Vagina (tissue), 2 donors: ENCODE results near the gene KRT6B. TPM values are rescaled to one million over a fixed set of nuclear protein-coding genes. Genes with fewer than 3 reads are reported as not detected.

Source experiments
- DNase-seq, 2 donors: peaks; one replicate each; pipeline ENCODE4 v3.0.0-alpha.2; 2017; ENCODE audit errors: extremely low spot score in 2 of 2
- H3K27ac ChIP-seq: fragments of 200-600 bp; sonication (generic); one replicate; pipeline ENCODE4 v1.5.1; 2019
- H3K27me3 ChIP-seq: fragments of 200-600 bp; sonication (generic); one replicate; pipeline ENCODE4 v1.5.1; 2019
- H3K36me3 ChIP-seq, 2 donors: fragments of 200-600 bp; sonication (generic); one replicate each; pipeline ENCODE4 v1.5.1; 2017 to 2019
- H3K4me1 ChIP-seq: fragments of 200-600 bp; sonication (generic); one replicate; pipeline ENCODE4 v1.5.1; 2019
- H3K4me3 ChIP-seq, 2 donors: fragments of 200-600 bp; sonication (generic); 1 replicate in 1 of 2; 2 replicates in 1 of 2; pipeline ENCODE4 v1.5.1; 2016 to 2019
- H3K9me3 ChIP-seq: fragments of 200-600 bp; sonication (generic); one replicate; pipeline ENCODE4 v1.5.1; 2019
- POLR2A ChIP-seq, 2 donors: fragments of 450-650 bp; IDR thresholded peaks; one replicate each; pipeline ENCODE4 v1.6.1; 2017; ENCODE audit warnings: antibody characterized with exemption in 2 of 2, mild to moderate bottlenecking in 2 of 2, moderate library complexity in 2 of 2
- POLR2AphosphoS5 ChIP-seq, 2 donors: sonication (generic); formaldehyde crosslinking; IDR thresholded peaks; one replicate each; pipeline ENCODE4 v1.9.0; 2017; ENCODE audit warnings: antibody characterized with exemption in 2 of 2, mild to moderate bottlenecking in 2 of 2, low read depth in 1 of 2; ENCODE audit not compliant: insufficient read depth in 1 of 2
- intact Hi-C: fragments of 100-400 bp; cut with DNase I; formaldehyde crosslinking; loops from one replicate; pipeline ENCODE4 v1.15.1; 2023
- total RNA-seq: library from RNA; depleted of rRNA; stranded (reverse); fragments of >200 nt; gene quantifications from one replicate; pipeline ENCODE4 v1.2.3, GENCODE V29; 2016
- TF ChIP-seq, protein P1 (sequence below), 3 experiments: fragments of 450-650 bp in 2 of 3; fragments of 200-600 bp in 1 of 3; sonication (generic) in 1 of 3; IDR thresholded peaks; one replicate each; pipeline ENCODE4 v1.5.1; 2017 to 2019; ENCODE audit warnings: antibody characterized with exemption in 3 of 3, mild to moderate bottlenecking in 2 of 3, moderate library complexity in 2 of 3

KRT6B gene
- total RNA-seq, 1 donor from 2014 or later = 184 TPM

- no peaks in the 10 kb centered on the region for H3K9me3 ChIP-seq
- intact Hi-C loops = no loop called here
- no peaks in the 10 kb centered on the region for H3K36me3 ChIP-seq
- TF ChIP-seq POLR2A (IDR thresholded peaks at IDR 0.05) = no peak
- peak in 1 of 2 donors; percentile 63 for TF ChIP-seq POLR2AphosphoS5 (IDR thresholded peaks at IDR 0.05; ENCODE audit: insufficient read depth in 1 of 2, low read depth in 1 of 2)
- no peak within 1 kb of the TSS for H3K27ac ChIP-seq
- no peak for DNase-seq
- no peak within 1 kb of the TSS for H3K4me3 ChIP-seq
- H3K27me3 ChIP-seq = no peaks in the 10 kb centered on the region
- no peaks in the 10 kb centered on the region for H3K4me1 ChIP-seq
Measured at GRCh38 chr12:52473768-52474167, 21.8 kb upstream of the KRT6B start, which contains the start of gene KRT6C. TSS of gene KRT6C (minus strand) at chr12:52473805. CDS start at chr12:52473737, 68 bp downstream.

- Histone ChIP-seq H3K9me3 (no peaks in the 10 kb centered on the region), H3K4me3 (no peak overlapping the region), H3K36me3 (no peaks in the 10 kb centered on the region), H3K4me1 (no peaks in the 10 kb centered on the region), H3K27ac (no peak overlapping the region), H3K27me3 (no peaks in the 10 kb centered on the region)
- no peak for DNase-seq
- TF ChIP-seq POLR2A (IDR thresholded peaks at IDR 0.05) (no peak), POLR2AphosphoS5 (IDR thresholded peaks at IDR 0.05; ENCODE audit: insufficient read depth in 1 of 2, low read depth in 1 of 2) (no peak)
- TF ChIP-seq, protein P1, sequence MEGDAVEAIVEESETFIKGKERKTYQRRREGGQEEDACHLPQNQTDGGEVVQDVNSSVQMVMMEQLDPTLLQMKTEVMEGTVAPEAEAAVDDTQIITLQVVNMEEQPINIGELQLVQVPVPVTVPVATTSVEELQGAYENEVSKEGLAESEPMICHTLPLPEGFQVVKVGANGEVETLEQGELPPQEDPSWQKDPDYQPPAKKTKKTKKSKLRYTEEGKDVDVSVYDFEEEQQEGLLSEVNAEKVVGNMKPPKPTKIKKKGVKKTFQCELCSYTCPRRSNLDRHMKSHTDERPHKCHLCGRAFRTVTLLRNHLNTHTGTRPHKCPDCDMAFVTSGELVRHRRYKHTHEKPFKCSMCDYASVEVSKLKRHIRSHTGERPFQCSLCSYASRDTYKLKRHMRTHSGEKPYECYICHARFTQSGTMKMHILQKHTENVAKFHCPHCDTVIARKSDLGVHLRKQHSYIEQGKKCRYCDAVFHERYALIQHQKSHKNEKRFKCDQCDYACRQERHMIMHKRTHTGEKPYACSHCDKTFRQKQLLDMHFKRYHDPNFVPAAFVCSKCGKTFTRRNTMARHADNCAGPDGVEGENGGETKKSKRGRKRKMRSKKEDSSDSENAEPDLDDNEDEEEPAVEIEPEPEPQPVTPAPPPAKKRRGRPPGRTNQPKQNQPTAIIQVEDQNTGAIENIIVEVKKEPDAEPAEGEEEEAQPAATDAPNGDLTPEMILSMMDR (IDR thresholded peaks at IDR 0.05) = no peak
- intact Hi-C loops = no loop called here
Measured at GRCh38 chr12:52469853-52470252, 17.9 kb upstream of the KRT6B start.

DNA sequence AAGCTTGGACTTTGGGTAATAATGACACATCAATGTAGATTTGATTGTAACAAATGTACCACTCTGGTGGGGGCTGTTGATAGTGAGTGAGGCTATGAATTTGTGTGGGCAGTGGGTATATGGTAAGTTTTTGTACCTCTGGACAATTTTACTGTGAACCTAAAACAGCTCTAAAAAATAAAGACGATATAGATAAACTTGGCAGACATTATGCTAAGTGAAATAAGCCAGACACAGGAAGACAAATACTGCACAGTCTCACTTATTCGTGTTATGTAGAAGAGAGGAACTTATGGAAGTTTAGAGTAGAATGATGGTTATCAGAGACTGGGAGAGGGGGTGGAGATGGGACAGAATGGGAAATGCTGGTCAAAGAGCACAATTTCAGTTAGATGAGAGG lies 13.0 kb upstream of the KRT6B start:
- intact Hi-C loops = no loop called here
- Histone ChIP-seq H3K36me3 (no peaks in the 10 kb centered on the region), H3K4me3 (no peak overlapping the region), H3K9me3 (no peaks in the 10 kb centered on the region), H3K27ac (no peak overlapping the region), H3K4me1 (no peaks in the 10 kb centered on the region), H3K27me3 (no peaks in the 10 kb centered on the region)
- no peak for DNase-seq
- TF ChIP-seq POLR2A (IDR thresholded peaks at IDR 0.05) (no peak), POLR2AphosphoS5 (IDR thresholded peaks at IDR 0.05; ENCODE audit: insufficient read depth in 1 of 2, low read depth in 1 of 2) (no peak)
- TF ChIP-seq, protein P1 (IDR thresholded peaks at IDR 0.05) = no peak

- H3K9me3 ChIP-seq = no peaks in the 10 kb centered on the region
- TF ChIP-seq, protein P1 (IDR thresholded peaks at IDR 0.05) = no peak
- TF ChIP-seq POLR2AphosphoS5 (IDR thresholded peaks at IDR 0.05; ENCODE audit: insufficient read depth in 1 of 2, low read depth in 1 of 2) = no peak
- TF ChIP-seq POLR2A (IDR thresholded peaks at IDR 0.05) = no peak
- H3K27me3 ChIP-seq = no peaks in the 10 kb centered on the region
- no peak overlapping the region for H3K4me3 ChIP-seq
- DNase-seq = no peak
- no peaks in the 10 kb centered on the region for H3K36me3 ChIP-seq
- intact Hi-C loops = no loop called here
- H3K27ac ChIP-seq = no peak overlapping the region
- H3K4me1 ChIP-seq = no peaks in the 10 kb centered on the region
Measured at GRCh38 chr12:52461693-52462092, 9.7 kb upstream of the KRT6B start.

GRCh38 chr12:52458861-52459260 lies 6.9 kb upstream of the KRT6B start:
- Histone ChIP-seq H3K9me3 (no peaks in the 10 kb centered on the region), H3K4me3 (no peak overlapping the region), H3K4me1 (no peaks in the 10 kb centered on the region), H3K27ac (no peak overlapping the region), H3K27me3 (no peaks in the 10 kb centered on the region), H3K36me3 (no peaks in the 10 kb centered on the region)
- no peak for DNase-seq
- intact Hi-C loops = no loop called here
- no peak for TF ChIP-seq POLR2AphosphoS5 (IDR thresholded peaks at IDR 0.05; ENCODE audit: insufficient read depth in 1 of 2, low read depth in 1 of 2)
- TF ChIP-seq, protein P1 (IDR thresholded peaks at IDR 0.05) = no peak
- TF ChIP-seq POLR2A (IDR thresholded peaks at IDR 0.05) = no peak
